Measurements from ENCODE around the gene ATG14.
"Not testable (repeated sequence)": the region's sequence is repeated elsewhere in the genome, so short reads cannot be mapped to it uniquely, and the experiment has no call there.

Gene ATG14

GRCh38 chr14:55411426-55412389 lies at the start of gene ATG14:
ATG14 (minus strand) TSS chr14:55411830; CDS start chr14:55411822, 8 bp downstream.
- no peaks in the 10 kb centered on the region for H3K36me3 ChIP-seq (ENCODE audit: control insufficient read depth, insufficient read depth, low read length)
- peaks cover 6% of the 10 kb centered on the region for H3K4me1 ChIP-seq (ENCODE audit: control insufficient read depth, insufficient read depth, low read length)
- H3K9ac ChIP-seq (ENCODE audit: low read length): peak within 1 kb of the TSS; percentile 76
- H3K27ac ChIP-seq (ENCODE audit: low read depth, low read length): peak within 1 kb of the TSS; percentile 86
- H3K27me3 ChIP-seq (ENCODE audit: control insufficient read depth, insufficient read depth, low read length): no peaks in the 10 kb centered on the region
- H3K4me3 ChIP-seq (ENCODE audit: low read length): peak within 1 kb of the TSS; percentile 73

GRCh38 chr14:55458800-55459515 lies 47.3 kb upstream of the ATG14 start:
- H3K27ac ChIP-seq (ENCODE audit: low read depth, low read length): no peak overlapping the region
- H3K27me3 ChIP-seq (ENCODE audit: control insufficient read depth, insufficient read depth, low read length): no peaks in the 10 kb centered on the region
- H3K9ac ChIP-seq (ENCODE audit: low read length): no peak overlapping the region
- H3K4me1 ChIP-seq (ENCODE audit: control insufficient read depth, insufficient read depth, low read length): peaks cover 10% of the 10 kb centered on the region
- no peaks in the 10 kb centered on the region for H3K36me3 ChIP-seq (ENCODE audit: control insufficient read depth, insufficient read depth, low read length)
- H3K4me3 ChIP-seq (ENCODE audit: low read length): no peak overlapping the region

GRCh38 chr14:55457496-55457895 lies 45.9 kb upstream of the ATG14 start:
- no peak overlapping the region for H3K4me3 ChIP-seq (ENCODE audit: low read length)
- H3K27ac ChIP-seq (ENCODE audit: low read depth, low read length): no peak overlapping the region
- H3K27me3 ChIP-seq (ENCODE audit: control insufficient read depth, insufficient read depth, low read length): no peaks in the 10 kb centered on the region
- peaks cover 12% of the 10 kb centered on the region for H3K4me1 ChIP-seq (ENCODE audit: control insufficient read depth, insufficient read depth, low read length)
- no peaks in the 10 kb centered on the region for H3K36me3 ChIP-seq (ENCODE audit: control insufficient read depth, insufficient read depth, low read length)
- H3K9ac ChIP-seq (ENCODE audit: low read length): no peak overlapping the region

- peaks cover 12% of the 10 kb centered on the region for H3K4me1 ChIP-seq (ENCODE audit: control insufficient read depth, insufficient read depth, low read length)
- not testable (repeated sequence) for H3K27ac ChIP-seq (ENCODE audit: low read depth, low read length); H3K36me3 ChIP-seq (ENCODE audit: control insufficient read depth, insufficient read depth, low read length); H3K27me3 ChIP-seq (ENCODE audit: control insufficient read depth, insufficient read depth, low read length); H3K4me3 ChIP-seq (ENCODE audit: low read length); H3K9ac ChIP-seq (ENCODE audit: low read length)
Observed at GRCh38 chr14:55456411-55456810, 44.8 kb upstream of the ATG14 start.

GRCh38 chr14:55454264-55455002 lies 42.8 kb upstream of the ATG14 start:
- peak overlapping the region; percentile 33 for H3K9ac ChIP-seq (ENCODE audit: low read length)
- peak overlapping the region; percentile 26 for H3K4me3 ChIP-seq (ENCODE audit: low read length)
- H3K27ac ChIP-seq (ENCODE audit: low read depth, low read length): no peak overlapping the region
- H3K27me3 ChIP-seq (ENCODE audit: control insufficient read depth, insufficient read depth, low read length): no peaks in the 10 kb centered on the region
- no peaks in the 10 kb centered on the region for H3K36me3 ChIP-seq (ENCODE audit: control insufficient read depth, insufficient read depth, low read length)
- peaks cover 12% of the 10 kb centered on the region for H3K4me1 ChIP-seq (ENCODE audit: control insufficient read depth, insufficient read depth, low read length)

- Histone ChIP-seq H3K4me3 (ENCODE audit: low read length) (no peak overlapping the region), H3K36me3 (ENCODE audit: control insufficient read depth, insufficient read depth, low read length) (no peaks in the 10 kb centered on the region), H3K27me3 (ENCODE audit: control insufficient read depth, insufficient read depth, low read length) (no peaks in the 10 kb centered on the region), H3K27ac (ENCODE audit: low read depth, low read length) (no peak overlapping the region), H3K9ac (ENCODE audit: low read length) (no peak overlapping the region), H3K4me1 (ENCODE audit: control insufficient read depth, insufficient read depth, low read length) (peaks cover 14% of the 10 kb centered on the region)
Observed at GRCh38 chr14:55451950-55452349, 40.3 kb upstream of the ATG14 start.

GRCh38 chr14:55451398-55451797 lies 39.8 kb upstream of the ATG14 start:
- H3K4me1 ChIP-seq (ENCODE audit: control insufficient read depth, insufficient read depth, low read length): peaks cover 14% of the 10 kb centered on the region
- H3K9ac ChIP-seq (ENCODE audit: low read length): no peak overlapping the region

GRCh38 chr14:55450987-55451386 lies 39.4 kb upstream of the ATG14 start:
- Histone ChIP-seq H3K36me3 (ENCODE audit: control insufficient read depth, insufficient read depth, low read length) (no peaks in the 10 kb centered on the region), H3K27me3 (ENCODE audit: control insufficient read depth, insufficient read depth, low read length) (no peaks in the 10 kb centered on the region), H3K4me3 (ENCODE audit: low read length) (no peak overlapping the region), H3K4me1 (ENCODE audit: control insufficient read depth, insufficient read depth, low read length) (peaks cover 14% of the 10 kb centered on the region), H3K27ac (ENCODE audit: low read depth, low read length) (no peak overlapping the region), H3K9ac (ENCODE audit: low read length) (no peak overlapping the region)

More at GRCh38 chr14:55451398-55451797, 39.8 kb upstream of the ATG14 start:
- no peak overlapping the region for H3K27ac ChIP-seq (ENCODE audit: low read depth, low read length)
- H3K36me3 ChIP-seq (ENCODE audit: control insufficient read depth, insufficient read depth, low read length): no peaks in the 10 kb centered on the region
- no peak overlapping the region for H3K4me3 ChIP-seq (ENCODE audit: low read length)
- H3K27me3 ChIP-seq (ENCODE audit: control insufficient read depth, insufficient read depth, low read length): no peaks in the 10 kb centered on the region

GRCh38 chr14:55450539-55450938 lies 38.9 kb upstream of the ATG14 start:
- H3K4me1 ChIP-seq (ENCODE audit: control insufficient read depth, insufficient read depth, low read length): peaks cover 14% of the 10 kb centered on the region

GRCh38 chr14:55450124-55450523 lies 38.5 kb upstream of the ATG14 start:
- Histone ChIP-seq H3K4me1 (ENCODE audit: control insufficient read depth, insufficient read depth, low read length) (peaks cover 14% of the 10 kb centered on the region), H3K9ac (ENCODE audit: low read length) (no peak overlapping the region)

More at GRCh38 chr14:55450539-55450938, 38.9 kb upstream of the ATG14 start:
- Histone ChIP-seq H3K9ac (ENCODE audit: low read length) (no peak overlapping the region), H3K36me3 (ENCODE audit: control insufficient read depth, insufficient read depth, low read length) (no peaks in the 10 kb centered on the region), H3K27ac (ENCODE audit: low read depth, low read length) (no peak overlapping the region), H3K27me3 (ENCODE audit: control insufficient read depth, insufficient read depth, low read length) (no peaks in the 10 kb centered on the region), H3K4me3 (ENCODE audit: low read length) (no peak overlapping the region)

GRCh38 chr14:55449116-55449515 lies 37.5 kb upstream of the ATG14 start:
- H3K9ac ChIP-seq (ENCODE audit: low read length): no peak overlapping the region
- H3K36me3 ChIP-seq (ENCODE audit: control insufficient read depth, insufficient read depth, low read length): no peaks in the 10 kb centered on the region
- H3K27me3 ChIP-seq (ENCODE audit: control insufficient read depth, insufficient read depth, low read length): no peaks in the 10 kb centered on the region
- H3K27ac ChIP-seq (ENCODE audit: low read depth, low read length): no peak overlapping the region
- H3K4me1 ChIP-seq (ENCODE audit: control insufficient read depth, insufficient read depth, low read length): peaks cover 5% of the 10 kb centered on the region
- no peak overlapping the region for H3K4me3 ChIP-seq (ENCODE audit: low read length)

More at GRCh38 chr14:55450124-55450523, 38.5 kb upstream of the ATG14 start:
- no peak overlapping the region for H3K4me3 ChIP-seq (ENCODE audit: low read length)
- H3K27me3 ChIP-seq (ENCODE audit: control insufficient read depth, insufficient read depth, low read length): no peaks in the 10 kb centered on the region
- no peak overlapping the region for H3K27ac ChIP-seq (ENCODE audit: low read depth, low read length)
- H3K36me3 ChIP-seq (ENCODE audit: control insufficient read depth, insufficient read depth, low read length): no peaks in the 10 kb centered on the region

GRCh38 chr14:55448141-55448614 lies 36.5 kb upstream of the ATG14 start:
- no peak overlapping the region for H3K9ac ChIP-seq (ENCODE audit: low read length)
- H3K4me1 ChIP-seq (ENCODE audit: control insufficient read depth, insufficient read depth, low read length): peaks cover 2% of the 10 kb centered on the region
- H3K27ac ChIP-seq (ENCODE audit: low read depth, low read length): no peak overlapping the region
- H3K4me3 ChIP-seq (ENCODE audit: low read length): no peak overlapping the region
- no peaks in the 10 kb centered on the region for H3K27me3 ChIP-seq (ENCODE audit: control insufficient read depth, insufficient read depth, low read length)
- no peaks in the 10 kb centered on the region for H3K36me3 ChIP-seq (ENCODE audit: control insufficient read depth, insufficient read depth, low read length)
